GM19463 (cell line): Measurements from ENCODE around the gene UNC93B1.
"Not testable (repeated sequence)": the region's sequence is repeated elsewhere in the genome, so short reads cannot be mapped to it uniquely, and the experiment has no call there.

ENCODE experiments used
- ATAC-seq: cut with Tn5 transposase; IDR thresholded peaks from one replicate; pipeline ENCODE4 v1.9.1; 2021; ENCODE audit warnings: mild to moderate bottlenecking, moderate library complexity; ENCODE audit not compliant: unreplicated experiment

UNC93B1 gene

GRCh38 chr11:67943406-67943805 lies 60.5 kb downstream of the UNC93B1 start:
- ATAC-seq = not testable (repeated sequence)
